CD4-positive, alpha-beta T cell treated with Interleukin-12 subunit alpha and Interleukin-12 subunit beta, for 1 hour (primary cell): ENCODE data around the gene GPANK1.

Source experiments
- DNase-seq: peaks from one replicate; pipeline ENCODE4 v3.0.0-alpha.2; 2020

The GPANK1 gene

DNA sequence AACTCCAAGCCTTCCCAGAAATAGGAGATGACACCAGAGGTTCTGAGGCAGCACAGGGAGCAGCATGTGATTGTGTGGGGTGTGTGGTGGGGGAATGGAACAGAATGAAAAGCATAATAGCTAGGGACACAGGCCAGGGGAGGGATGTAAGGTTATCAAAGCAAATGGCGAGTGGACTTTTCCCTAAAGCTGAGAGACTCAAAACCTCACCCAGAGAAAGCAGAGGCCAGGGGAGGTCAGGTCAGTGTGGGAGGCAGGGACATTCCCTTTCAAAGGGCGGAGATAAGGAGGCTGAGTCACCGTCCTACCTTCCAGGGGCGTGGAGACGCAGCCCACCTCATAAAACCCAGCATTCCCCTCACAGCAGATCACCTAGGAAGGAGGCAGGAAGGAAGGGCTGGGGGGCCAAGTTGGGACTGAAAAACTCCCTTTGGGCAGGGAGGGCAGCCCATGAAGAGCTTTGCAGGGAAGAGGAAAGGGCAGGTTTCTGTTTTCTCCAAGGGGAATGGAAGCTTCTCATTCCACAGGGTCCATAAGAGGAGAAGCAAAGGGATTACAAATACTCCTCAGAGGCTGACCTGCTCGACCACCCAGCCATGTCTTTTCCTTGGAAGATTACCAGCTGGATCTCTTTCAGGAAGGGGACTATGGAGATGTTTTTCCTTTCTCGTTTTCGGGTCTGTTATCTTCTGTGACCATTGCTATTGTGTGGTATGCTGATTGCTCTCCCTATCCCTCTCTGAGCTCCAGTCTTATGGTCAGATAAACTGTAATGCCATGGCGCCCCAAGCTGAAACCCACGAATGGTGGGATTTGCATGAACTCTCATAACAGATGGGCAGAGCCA is 25.7 kb upstream of the GPANK1 start:
- DNase-seq: no peak

- DNase-seq: no peak
Measured at GRCh38 chr6:31689249-31690110, 24.7 kb upstream of the GPANK1 start.

GRCh38 chr6:31687860-31688693 is 23.3 kb upstream of the GPANK1 start:
- DNase-seq: no peak

GRCh38 chr6:31687321-31687720 is 22.5 kb upstream of the GPANK1 start:
- no peak for DNase-seq

DNA sequence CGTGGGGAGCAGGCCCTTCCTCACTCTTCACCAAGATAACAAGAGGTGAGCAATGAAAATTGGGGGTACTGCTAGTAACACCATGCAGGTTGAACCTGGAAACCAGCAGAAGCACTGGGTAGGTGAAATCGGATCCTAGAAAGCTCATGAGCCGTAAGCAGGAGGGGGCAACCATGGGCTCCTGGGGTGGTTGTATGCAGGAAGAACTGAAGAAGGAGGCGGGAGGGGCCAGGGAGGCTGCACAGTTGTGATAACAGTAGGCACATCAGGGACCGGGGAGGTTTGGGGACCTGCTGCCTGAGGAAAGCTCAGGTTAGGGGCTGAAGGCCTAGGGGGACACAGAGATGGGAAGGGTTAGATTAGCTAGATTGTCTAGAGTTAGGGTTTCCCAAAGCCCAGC is 21.7 kb upstream of the GPANK1 start:
- DNase-seq: no peak

DNA sequence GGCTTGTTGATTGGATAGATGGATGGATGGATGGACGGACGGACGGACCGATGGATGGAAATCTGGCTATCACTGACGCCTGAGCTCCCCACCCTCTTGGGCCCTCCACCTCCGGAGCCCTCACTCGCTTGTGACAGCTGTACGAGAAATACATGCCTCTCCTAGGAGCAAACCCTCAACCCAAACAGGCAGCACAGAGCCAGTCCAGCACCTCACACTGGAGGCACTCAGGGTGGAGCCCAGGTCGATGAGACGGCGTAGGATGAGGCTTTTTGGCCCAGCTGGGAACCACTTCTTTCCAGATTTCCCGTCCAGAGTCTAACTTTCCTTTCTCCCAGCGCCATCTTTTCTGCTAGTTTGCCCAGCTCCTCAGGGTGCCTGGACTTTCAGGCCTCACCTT is 18.8 kb upstream of the GPANK1 start:
- no peak for DNase-seq

GRCh38 chr6:31681135-31681671 is 16.4 kb upstream of the GPANK1 start:
- DNase-seq: peak; percentile 41

GRCh38 chr6:31680226-31681134 is 15.7 kb upstream of the GPANK1 start, which contains the start of gene LY6G5C:
TSS of gene LY6G5C (minus strand) at chr6:31681067. CDS start at chr6:31680373, 694 bp downstream.
- DNase-seq: peak; percentile 79

DNA sequence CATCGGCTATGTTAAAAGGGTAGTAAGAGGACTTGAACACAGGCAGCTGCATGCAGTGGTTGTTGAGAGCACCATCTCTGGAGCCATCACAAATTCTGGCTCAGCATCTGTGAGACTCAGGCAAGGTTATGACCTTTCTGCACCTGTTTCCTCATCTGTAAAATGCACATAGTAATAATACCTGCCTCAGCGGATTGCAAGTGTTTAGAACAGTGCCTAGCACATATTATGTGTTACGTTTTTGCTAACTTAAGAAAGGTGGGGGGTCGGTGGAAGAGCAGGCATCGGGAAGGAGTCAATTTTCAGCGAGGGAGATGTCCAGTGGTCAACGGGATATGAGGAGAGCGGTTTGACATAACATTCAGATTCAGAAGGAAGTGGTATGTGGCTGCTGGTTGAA is 13.2 kb upstream of the GPANK1 start:
- no peak for DNase-seq

DNA sequence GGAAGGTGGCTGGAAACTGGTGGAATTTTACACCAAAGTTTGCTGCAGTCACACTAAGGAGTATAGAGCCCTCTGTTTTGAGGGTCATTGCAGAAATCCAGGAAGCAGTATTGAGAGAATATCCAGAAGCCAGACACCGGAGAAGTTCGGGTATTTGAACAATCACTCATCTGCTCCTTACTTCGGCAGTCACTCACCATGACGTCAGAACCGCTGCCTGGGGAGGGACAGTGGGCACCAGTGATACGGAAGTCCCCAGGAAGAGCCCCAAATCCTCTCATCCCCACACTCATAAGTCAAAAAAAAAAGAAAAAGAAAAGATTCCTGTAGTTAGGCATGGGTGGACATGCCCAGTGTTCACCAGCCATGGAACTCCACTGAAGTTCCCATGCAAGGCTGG is 12.1 kb upstream of the GPANK1 start:
- no peak for DNase-seq

DNA sequence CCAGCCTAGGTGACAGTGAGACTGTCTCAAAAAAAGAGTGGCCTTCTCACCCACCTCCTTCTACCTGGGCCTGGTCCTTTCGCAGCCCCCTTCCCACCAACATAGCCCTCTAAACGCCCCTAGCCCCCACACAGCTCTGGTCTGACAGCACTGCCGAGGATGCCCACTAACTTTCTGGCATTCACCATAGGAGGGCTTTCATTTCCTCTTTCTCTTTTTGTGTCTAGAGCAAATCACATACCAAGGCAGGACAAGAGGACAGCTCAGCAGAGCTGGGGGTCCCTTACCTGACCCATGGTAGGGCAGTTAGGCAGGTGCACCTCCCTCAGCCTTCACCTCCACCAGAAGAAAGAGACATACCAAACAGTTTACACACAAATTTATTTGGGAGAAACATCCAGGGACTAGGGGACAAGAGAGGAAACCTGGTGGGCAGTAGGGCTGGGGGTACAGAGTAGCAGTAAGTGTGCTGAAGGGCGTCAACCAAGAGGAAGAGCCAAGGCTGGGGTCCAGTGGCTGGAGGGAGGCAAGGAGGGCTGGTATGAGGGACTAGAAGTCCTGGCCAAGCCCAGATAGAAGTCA is 11.6 kb upstream of the GPANK1 start:
- no peak for DNase-seq

- DNase-seq: no peak
Measured at GRCh38 chr6:31669676-31670075, 4.9 kb upstream of the GPANK1 start, which contains the start of gene LY6G5B. TSS of gene LY6G5B (plus strand) at chr6:31669976. CDS start at chr6:31670951, 975 bp downstream.

DNA sequence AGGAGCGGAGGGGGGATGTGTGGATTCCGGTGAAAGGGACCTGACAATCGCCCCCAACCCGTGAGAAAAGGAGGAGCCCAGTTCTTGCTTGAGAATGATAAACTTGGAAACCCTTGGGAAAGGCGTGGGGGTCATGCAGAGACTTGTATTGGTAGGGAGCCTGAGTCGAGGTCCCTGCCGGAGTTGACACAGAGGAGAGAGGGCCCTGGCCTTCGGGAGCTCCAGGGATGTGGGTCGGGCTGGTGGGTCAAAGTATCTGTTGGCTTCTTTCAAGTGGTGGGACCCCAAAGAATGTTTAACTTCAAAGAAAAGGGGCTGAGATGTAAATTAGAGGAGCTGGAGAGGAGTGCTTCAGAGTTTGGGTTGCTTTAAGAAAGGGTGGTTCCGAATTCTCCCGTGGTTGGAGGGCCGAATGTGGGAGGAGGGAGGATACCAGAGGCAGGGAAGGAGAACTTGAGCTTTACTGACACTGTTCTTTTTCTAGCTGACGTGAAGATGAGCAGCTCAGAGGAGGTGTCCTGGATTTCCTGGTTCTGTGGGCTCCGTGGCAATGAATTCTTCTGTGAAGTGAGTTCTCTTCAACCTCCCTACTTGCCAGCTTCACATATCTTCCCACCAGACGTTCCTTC is 1.7 kb upstream of the GPANK1 start:
- DNase-seq: no peak

GRCh38 chr6:31665501-31666336 is 922 bp upstream of the GPANK1 start, which contains the start of gene CSNK2B:
TSS of gene CSNK2B (plus strand) at chr6:31666080. CDS start at chr6:31666832, 752 bp downstream.
- peak; percentile 98 for DNase-seq

DNA sequence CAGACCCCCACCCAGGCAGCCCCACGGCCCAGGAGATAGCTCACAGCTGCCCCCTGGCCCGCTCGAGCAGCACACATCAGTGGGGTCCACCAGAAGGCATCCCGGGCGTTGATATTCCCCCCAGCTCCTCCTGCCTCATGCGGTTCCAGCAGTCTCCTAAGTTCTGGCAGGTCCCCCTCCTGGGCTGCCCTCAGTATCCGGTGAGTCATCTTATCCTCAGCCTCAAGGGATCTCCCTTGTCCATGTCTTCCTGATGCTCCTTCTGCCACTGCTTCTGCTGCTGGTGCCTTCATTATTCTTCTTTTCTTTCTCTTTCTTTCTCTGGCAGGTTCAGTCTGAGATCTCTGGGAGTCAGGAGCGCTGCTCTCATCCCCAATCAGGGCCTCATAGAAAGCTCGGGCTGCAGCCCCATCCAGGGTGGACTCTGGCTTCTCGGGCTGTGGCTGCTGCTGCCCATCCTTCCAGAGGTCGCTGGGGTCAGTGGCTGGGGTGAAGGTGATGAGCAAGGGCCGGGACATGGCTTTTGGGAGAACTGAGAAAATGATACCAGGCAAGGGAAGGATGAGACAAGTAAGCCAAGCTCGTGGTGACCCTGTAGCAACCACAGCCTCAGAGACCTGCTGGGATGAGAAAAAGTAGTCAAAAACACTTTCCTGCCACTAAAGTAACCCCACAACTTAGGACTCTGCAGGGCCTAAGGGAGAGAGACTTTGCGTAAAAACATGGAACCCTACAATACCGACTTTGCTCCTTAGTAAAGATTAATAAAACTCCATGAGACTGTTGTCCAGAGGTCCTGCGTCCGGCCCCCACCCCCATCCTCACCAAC is 622 bp downstream of the GPANK1 start:
- no peak for DNase-seq

DNA sequence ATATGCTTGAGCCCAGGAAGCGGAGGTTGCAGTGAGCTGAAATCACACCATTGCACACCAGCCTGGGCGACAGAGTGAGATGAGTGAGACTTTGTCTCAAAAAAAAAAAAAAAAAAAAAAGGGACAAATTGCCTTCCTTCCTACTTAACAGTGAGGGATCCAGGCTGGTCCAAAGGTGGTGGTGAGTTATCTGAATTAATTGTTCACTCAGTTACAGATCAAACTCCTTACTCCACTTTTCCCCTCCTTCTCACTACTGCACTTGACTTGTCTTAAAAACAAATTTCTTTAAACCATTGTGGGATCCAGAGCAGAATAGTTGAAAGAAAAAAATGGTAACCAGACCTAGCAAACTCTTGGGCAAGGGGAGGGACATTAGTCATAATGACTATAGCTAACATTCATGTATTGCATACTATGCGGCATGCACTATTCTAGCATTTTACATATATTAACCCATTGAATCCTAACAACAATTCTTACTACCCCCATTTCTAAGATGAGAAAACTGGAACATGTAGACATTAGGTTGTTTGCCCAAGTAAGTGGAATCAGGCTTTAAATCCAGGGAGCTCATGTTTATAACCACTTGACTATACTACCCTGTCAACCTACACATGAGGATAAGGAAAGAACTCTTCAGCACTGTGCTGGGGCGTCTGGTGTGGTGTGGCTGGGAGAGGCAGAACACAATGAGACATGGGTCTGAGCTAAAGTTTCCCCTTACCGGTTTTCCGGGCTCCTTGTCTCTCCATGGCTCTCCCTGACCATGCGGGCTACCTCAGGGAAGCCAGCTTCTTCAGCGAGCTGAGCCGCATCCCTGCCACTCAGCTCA is 1.5 kb downstream of the GPANK1 start:
- no peak for DNase-seq

DNA sequence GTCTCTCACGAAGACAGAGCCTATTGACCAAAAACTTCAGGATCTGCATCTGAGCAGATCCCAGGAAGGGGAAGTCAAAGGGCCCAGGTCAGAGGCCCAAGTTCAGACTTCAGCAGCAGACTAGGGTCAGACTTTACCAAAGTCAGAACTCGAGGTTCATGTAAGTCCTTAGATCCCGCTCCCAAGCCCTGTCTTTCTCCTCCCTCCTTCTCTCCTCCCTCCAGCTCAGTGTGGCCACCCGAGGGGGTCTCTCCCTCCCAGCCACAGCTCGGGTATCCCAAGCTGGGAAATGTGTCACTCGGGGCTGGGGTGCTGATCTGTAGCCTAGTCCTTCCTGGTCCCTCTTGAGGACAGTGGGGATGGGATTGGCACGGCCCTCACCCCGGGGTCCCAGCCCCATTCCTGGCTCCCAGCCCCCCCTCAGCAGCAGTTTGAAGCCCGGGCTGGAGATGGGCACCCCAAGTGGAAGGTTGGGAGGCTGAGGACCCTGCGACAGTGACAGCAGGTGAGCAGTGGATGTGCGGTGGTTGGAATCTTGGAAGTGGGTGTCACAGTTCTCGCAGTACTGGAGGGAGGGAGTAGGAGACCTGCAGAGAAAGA is 2.6 kb downstream of the GPANK1 start:
- no peak for DNase-seq
